HG02852 (cell line): ENCODE measurements around the gene CDIPT.
"Not testable (repeated sequence)": the region's sequence is repeated elsewhere in the genome, so short reads cannot be mapped to it uniquely, and the experiment has no call there.

Experiments
- ATAC-seq: cut with Tn5 transposase; IDR thresholded peaks from one replicate; pipeline ENCODE4 v1.9.1; 2021; ENCODE audit warnings: mild to moderate bottlenecking, moderate library complexity; ENCODE audit not compliant: unreplicated experiment

CDIPT gene

GRCh38 chr16:29833219-29833618 is 29.8 kb downstream of the CDIPT start:
- not testable (repeated sequence) for ATAC-seq

DNA sequence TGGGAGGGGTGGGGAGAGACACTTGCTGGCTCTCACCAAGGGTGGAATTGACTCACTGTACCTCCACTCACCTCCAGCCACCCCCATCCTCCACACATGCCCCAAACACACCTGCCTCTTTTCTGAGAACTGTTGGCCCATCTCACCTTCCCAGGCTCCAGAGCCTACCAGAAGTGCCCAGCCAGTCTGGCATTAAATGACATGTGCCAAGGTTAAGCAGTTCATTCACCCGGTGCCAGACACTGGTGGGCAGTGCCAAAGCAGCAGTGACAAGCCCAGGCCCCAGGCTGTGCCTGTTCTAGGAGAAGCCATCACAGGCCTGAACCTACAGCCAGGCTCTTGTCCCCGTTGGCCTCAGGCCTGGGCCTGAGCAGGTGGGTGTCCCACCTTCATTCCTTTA is 31.5 kb downstream of the CDIPT start:
- no peak for ATAC-seq

DNA sequence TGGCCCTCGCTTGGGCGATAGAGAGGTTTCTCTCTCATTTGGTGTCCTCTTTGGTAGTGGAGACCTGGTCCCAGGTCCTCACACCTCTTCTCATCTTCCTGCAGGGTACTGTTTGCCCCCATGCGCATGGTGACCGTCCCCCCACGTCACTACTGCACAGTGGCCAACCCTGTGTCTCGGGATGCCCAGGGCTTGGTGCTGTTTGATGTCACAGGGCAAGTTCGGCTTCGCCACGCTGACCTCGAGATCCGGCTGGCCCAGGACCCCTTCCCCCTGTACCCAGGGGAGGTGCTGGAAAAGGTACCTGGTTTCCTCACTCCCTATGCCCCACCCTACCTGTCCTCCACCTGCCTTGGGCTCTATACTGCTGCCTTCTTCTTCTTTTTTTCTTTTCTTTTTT is 32.3 kb downstream of the CDIPT start:
- ATAC-seq: no peak

GRCh38 chr16:29826342-29826695 is 36.7 kb downstream of the CDIPT start:
- no peak for ATAC-seq

- ATAC-seq: no peak
Measured at GRCh38 chr16:29825145-29826044, 37.6 kb downstream of the CDIPT start.

GRCh38 chr16:29824589-29825144 is 38.4 kb downstream of the CDIPT start:
- ATAC-seq: no peak

- ATAC-seq: no peak
Measured at GRCh38 chr16:29821643-29822115, 41.3 kb downstream of the CDIPT start.

DNA sequence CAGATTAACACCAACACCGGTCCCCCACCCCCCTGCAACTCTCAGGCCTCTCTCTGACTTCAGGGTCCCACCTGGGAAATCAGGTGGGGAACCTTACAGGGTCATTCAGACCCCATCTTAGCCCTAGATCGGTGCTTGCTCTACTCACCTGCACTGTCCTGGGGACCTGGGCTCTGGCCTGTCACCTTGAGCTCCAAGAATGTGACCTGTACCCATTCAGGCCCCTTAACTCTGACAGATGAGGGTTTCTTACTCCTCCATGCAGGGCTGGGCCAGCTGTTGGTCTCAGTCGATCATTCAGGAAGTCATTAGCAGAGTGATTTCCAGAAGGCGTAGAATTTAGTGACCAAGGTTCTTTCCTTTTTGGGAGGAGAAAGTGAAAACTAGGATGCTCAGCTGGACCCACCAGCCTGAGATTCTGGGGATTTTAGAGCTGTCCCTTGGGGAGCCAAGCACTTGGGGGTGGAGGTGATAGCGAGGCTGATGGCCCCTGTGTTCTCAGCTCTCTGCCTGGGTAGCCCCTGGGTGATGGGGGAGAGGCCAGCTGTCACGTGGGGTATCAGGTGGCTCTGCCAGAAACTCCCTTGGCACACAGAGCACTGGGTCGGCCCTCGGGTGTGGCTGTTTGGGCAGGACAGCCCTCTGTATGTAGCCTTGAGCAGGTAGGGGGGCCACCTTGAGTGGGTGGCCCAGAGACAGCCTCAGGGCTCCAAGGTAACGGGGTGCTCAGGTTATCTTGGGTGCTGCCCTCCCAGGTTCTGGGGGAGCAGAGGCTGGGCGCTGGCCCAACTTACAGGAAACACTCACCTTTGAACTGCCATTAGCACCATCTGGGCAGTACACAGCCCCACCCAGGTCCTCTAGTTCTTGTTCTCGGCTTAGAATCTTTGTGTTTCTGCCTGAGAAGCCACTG is 42.0 kb downstream of the CDIPT start:
- ATAC-seq: peak; percentile 49

DNA sequence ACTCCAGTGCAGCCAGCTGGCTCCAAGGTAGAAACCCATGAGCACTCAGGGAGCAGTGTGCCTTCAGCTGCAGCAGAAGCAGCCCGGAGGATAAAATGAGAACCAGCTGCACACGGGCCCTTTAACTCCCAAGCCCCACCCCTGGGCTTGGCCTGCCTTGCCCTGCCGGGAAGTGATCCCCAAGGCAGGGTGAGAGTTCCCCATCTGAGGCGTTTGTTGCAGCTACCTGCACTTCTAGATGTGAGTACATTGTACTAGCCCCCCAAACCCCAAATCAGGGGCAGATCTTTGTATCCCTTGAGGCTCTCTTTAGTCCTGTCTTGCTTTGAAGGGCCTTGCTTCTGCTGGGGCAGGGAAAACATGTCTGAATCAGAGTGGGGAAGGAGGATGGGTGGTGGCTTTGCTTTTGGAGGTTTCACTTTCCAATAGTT is 42.7 kb downstream of the CDIPT start, which contains the start of gene MVP:
Gene MVP (plus strand): TSS at position 192 of the 431 bp plus-strand sequence. CDS start 10,088 bp downstream, outside the sequence.
- no peak for ATAC-seq

DNA sequence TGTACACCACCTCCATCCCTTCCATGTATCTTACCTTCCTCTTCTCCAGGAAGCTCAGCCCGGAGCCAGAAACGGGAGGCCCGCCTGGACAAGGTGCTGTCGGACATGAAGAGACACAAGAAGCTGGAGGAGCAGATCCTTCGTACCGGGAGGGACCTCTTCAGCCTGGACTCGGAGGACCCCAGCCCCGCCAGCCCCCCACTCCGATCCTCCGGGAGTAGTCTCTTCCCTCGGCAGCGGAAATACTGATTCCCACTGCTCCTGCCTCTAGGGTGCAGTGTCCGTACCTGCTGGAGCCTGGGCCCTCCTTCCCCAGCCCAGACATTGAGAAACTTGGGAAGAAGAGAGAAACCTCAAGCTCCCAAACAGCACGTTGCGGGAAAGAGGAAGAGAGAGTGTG is 43.5 kb downstream of the CDIPT start:
- ATAC-seq: no peak

GRCh38 chr16:29818082-29818481 is 44.9 kb downstream of the CDIPT start:
- ATAC-seq: no peak

GRCh38 chr16:29816694-29817441 is 46.2 kb downstream of the CDIPT start:
- ATAC-seq: peak; percentile 4

- peak; percentile 49 for ATAC-seq
Measured at GRCh38 chr16:29815793-29816693, 47.0 kb downstream of the CDIPT start, which contains the start of gene PAGR1. Gene PAGR1, plus strand, starts transcription at chr16:29816152. Its CDS starts 374 bp downstream, at chr16:29816526.

DNA sequence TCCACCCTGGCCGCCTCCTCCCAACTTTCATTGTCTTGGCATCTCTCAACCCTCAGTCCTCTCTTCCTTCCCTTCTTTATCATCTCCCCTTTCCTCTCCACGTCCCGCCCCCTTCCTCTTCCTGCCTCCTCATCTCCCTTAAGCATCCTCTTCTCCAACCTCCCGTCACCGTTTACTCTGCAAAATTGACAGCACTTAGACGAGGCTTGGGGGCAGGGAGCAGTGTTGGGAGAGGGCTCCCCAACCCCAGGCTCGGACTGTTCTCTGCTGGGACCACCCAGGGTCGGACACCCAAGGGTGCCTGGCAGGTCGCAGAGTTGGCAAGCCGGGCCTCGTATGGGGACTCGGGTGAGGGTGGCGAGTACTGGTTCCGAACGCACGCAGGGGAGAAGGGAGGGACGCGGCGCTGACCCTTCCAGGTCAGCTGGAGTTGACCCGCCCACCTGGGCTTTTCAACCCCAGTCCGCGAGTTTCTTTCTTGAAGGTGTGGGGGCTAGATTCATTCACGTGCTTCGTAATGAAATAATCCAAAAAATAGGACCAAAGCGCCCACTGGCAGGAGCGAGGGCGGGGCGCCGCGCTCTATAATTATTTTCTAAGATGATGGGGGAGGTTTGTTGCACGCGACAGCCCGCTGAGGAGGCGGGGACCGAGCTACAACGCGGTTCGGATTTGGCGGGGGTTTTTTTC is 47.8 kb downstream of the CDIPT start:
- no peak for ATAC-seq

- no peak for ATAC-seq
Measured at GRCh38 chr16:29814592-29814991, 48.4 kb downstream of the CDIPT start.

- no peak for ATAC-seq
Measured at GRCh38 chr16:29813644-29814562, 49.1 kb downstream of the CDIPT start.

DNA sequence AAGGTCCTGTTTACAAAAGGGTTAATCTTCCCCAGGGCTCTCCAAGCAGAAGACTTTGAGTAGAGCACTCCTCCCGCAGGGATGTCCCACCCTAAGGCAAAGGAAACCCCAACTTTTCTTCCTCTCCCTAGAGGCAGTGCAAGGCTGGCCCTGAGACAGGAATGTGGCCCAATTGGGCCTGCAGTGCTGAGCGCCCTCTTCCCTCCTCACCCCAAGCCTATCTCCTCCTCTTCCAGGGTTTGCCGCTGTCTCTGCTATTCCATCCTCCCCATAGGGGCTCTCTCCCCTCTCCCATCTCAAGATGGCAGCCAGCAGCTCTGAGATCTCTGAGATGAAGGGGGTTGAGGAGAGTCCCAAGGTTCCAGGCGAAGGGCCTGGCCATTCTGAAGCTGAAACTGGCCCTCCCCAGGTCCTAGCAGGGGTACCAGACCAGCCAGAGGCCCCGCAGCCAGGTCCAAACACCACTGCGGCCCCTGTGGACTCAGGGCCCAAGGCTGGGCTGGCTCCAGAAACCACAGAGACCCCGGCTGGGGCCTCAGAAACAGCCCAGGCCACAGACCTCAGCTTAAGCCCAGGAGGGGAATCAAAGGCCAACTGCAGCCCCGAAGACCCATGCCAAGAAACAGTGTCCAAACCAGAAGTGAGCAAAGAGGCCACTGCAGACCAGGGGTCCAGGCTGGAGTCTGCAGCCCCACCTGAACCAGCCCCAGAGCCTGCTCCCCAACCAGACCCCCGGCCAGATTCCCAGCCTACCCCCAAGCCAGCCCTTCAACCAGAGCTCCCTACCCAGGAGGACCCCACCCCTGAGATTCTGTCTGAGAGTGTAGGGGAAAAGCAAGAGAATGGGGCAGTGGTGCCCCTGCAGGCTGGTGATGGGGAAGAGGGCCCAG is 50.0 kb downstream of the CDIPT start:
- ATAC-seq: no peak
